ENCODE results near the gene TAF5L. TPM values are rescaled to one million over a fixed set of nuclear protein-coding genes. Genes with fewer than 3 reads are reported as not detected.

Gene TAF5L
- total and polyA plus RNA-seq, 2 of the 8 experiments (the other 6 are each of a cell fraction or from before 2014, with no cell fraction given): 17.7 to 23.3 TPM

- Histone ChIP-seq H3K9me3 (ENCODE audit: insufficient read depth in 2 of 2, low read depth in 1 of 2, low read length in 1 of 2) (no peaks in the 10 kb centered on the region), H4K8ac (ENCODE audit: extremely low read depth, insufficient read depth, low read length) (no peak overlapping the region), H2BK20ac (ENCODE audit: low read length) (no peak overlapping the region), H3K56ac (replicated peaks; ENCODE audit: insufficient read length, low read depth, low read length) (no peak overlapping the region), H3K4ac (replicated peaks; ENCODE audit: insufficient read length, low read depth, low read length) (no peak overlapping the region), H3K23me2 (ENCODE audit: low read depth, low read length) (no peaks in the 10 kb centered on the region), H3K4me2 (ENCODE audit: insufficient read depth in 1 of 2, low read depth in 2 of 2, low read length in 2 of 2) (no peak overlapping the region), H4K91ac (replicated peaks; ENCODE audit: insufficient read length, low read length) (no peak overlapping the region), H4K20me1 (replicated peaks in 1 of 2; ENCODE audit: control insufficient read depth in 1 of 2, insufficient read depth in 2 of 2, low read length in 2 of 2) (peaks cover 3 to 4% of the 10 kb centered on the region in 2 experiments), H3K18ac (ENCODE audit: extremely low read depth, low read length) (no peak overlapping the region), H2BK5ac (ENCODE audit: low read depth, low read length) (no peak overlapping the region), H2AFZ (ENCODE audit: low read length) (no peak overlapping the region), H3K79me1 (ENCODE audit: low read depth, low read length) (no peaks in the 10 kb centered on the region; the same call in 1 of the 2 replicates), H3K23ac (ENCODE audit: insufficient read length) (no peak overlapping the region), H3K4me3 (ENCODE audit: extremely low read depth in 1 of 4, insufficient read depth in 2 of 4, low read depth in 3 of 4, low read length in 4 of 4) (no peak overlapping the region), H3K79me2 (ENCODE audit: control insufficient read depth in 1 of 2, insufficient read depth in 2 of 2, low read length in 2 of 2) (no peaks in the 10 kb centered on the region), H2AK5ac (ENCODE audit: low read depth, low read length) (no peak overlapping the region), H2BK15ac (ENCODE audit: low read length) (no peak overlapping the region), H3K9ac (replicated peaks in 1 of 4; ENCODE audit: extremely low read depth in 1 of 4, low read depth in 3 of 4, low read length in 3 of 4) (no peak overlapping the region), H2BK12ac (ENCODE audit: low read depth, low read length) (no peak overlapping the region), H3K27ac (ENCODE audit: low read depth, low read length) (no peak overlapping the region), H3K14ac (ENCODE audit: insufficient read length) (no peak overlapping the region), H3K27me3 (replicated peaks in 1 of 4; ENCODE audit: control insufficient read depth in 3 of 4, extremely low read depth in 1 of 4, insufficient read depth in 3 of 4, low read length in 3 of 4) (no peaks in the 10 kb centered on the region), H3K36me3 (ENCODE audit: control insufficient read depth in 2 of 4, insufficient read depth in 4 of 4, low read length in 3 of 4) (peaks cover 7 to 89% (median 71%) of the 10 kb centered on the region in 4 experiments; a peak in 7 of 8 replicates), H2BK120ac (replicated peaks; ENCODE audit: low read depth, low read length) (no peak overlapping the region), H3K4me1 (replicated peaks in 1 of 4; ENCODE audit: control insufficient read depth in 3 of 4, insufficient read depth in 4 of 4, low read length in 3 of 4) (no peaks in the 10 kb centered on the region), H4K5ac (ENCODE audit: insufficient read length, low read depth, low read length) (no peak overlapping the region)
- WGBS, 2 experiments (ENCODE audit: extremely low coverage in 1 of 2, insufficient coverage in 1 of 2, insufficient read length in 1 of 2, insufficient replicate concordance in 2 of 2, low coverage in 1 of 2, low lambda C conversion rate in 2 of 2, missing lambda C conversion rate in 1 of 2): 84% methylated on average over 3 of the region's 3 CpGs; no CpG with 5 or more reads in 1 of the 2 experiments
- POLR2A ChIA-PET (ENCODE audit: partially characterized antibody): no interaction called here
- TF ChIP-seq EZH2 (IDR thresholded peaks at IDR 0.05; ENCODE audit: low read depth, low read length, severe bottlenecking): no peak
- no peak for TF ChIP-seq KDM1A (IDR thresholded peaks at IDR 0.05; ENCODE audit: borderline replicate concordance, low read length)
- TF ChIP-seq EP300 (IDR thresholded peaks at IDR 0.05; ENCODE audit: borderline replicate concordance in 1 of 2, low read depth in 2 of 2, low read length in 2 of 2): no peak
- TF ChIP-seq PHF8 (conservative IDR thresholded peaks at IDR 0.05; ENCODE audit: low read depth, low read length): no peak
- TF ChIP-seq CREB1 (IDR thresholded peaks at IDR 0.05): no peak
- TF ChIP-seq YY1 (IDR thresholded peaks at IDR 0.05; ENCODE audit: low read depth, low read length): no peak
- TF ChIP-seq FOSL1 (IDR thresholded peaks at IDR 0.05; ENCODE audit: insufficient read depth, low read depth, low read length): no peak
- no peak for TF ChIP-seq CTCF (IDR thresholded peaks at IDR 0.05; ENCODE audit: control extremely low read depth in 1 of 3, insufficient read depth in 1 of 3, low read depth in 1 of 3, low read length in 3 of 3)
- TF ChIP-seq SP4 (IDR thresholded peaks at IDR 0.05; ENCODE audit: low read length): no peak
- no peak for TF ChIP-seq ASH2L (IDR thresholded peaks at IDR 0.05; ENCODE audit: low read length)
- no peak for TF ChIP-seq TAF1 (IDR thresholded peaks at IDR 0.05; ENCODE audit: low read depth, low read length)
- FAIRE-seq (no peak), DNase-seq (ENCODE audit: low read depth in 1 of 2, low spot score in 2 of 2) (no peak)
- CTCF ChIA-PET (ENCODE audit: partially characterized antibody): interaction anchor here (0.7 to 1.8 kb wide), 3 partner anchors 10 to 617 kb away, joined by 3 to 6 read pairs (median 5); no protein-coding TSS in a partner anchor
Observed at GRCh38 chr1:229651546-229651945, 25.6 kb upstream of the TAF5L start.
